ENCODE measurements around the gene GPR35. TPM values are rescaled to one million over a fixed set of nuclear protein-coding genes. Genes with fewer than 3 reads are reported as not detected.

GPR35 gene, protein sequence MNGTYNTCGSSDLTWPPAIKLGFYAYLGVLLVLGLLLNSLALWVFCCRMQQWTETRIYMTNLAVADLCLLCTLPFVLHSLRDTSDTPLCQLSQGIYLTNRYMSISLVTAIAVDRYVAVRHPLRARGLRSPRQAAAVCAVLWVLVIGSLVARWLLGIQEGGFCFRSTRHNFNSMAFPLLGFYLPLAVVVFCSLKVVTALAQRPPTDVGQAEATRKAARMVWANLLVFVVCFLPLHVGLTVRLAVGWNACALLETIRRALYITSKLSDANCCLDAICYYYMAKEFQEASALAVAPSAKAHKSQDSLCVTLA
- total RNA-seq (2021) (0.22 to 0.60 TPM (median 0.46 TPM) in 3 replicates), Bru-seq, nascent RNA (percentile 13 among the genes with signal in this experiment)
- long read RNA-seq, experiment 1 = 0 reads
- long read RNA-seq, experiment 2 = 0 reads
- long read RNA-seq, experiment 3 = 0 reads

DNA sequence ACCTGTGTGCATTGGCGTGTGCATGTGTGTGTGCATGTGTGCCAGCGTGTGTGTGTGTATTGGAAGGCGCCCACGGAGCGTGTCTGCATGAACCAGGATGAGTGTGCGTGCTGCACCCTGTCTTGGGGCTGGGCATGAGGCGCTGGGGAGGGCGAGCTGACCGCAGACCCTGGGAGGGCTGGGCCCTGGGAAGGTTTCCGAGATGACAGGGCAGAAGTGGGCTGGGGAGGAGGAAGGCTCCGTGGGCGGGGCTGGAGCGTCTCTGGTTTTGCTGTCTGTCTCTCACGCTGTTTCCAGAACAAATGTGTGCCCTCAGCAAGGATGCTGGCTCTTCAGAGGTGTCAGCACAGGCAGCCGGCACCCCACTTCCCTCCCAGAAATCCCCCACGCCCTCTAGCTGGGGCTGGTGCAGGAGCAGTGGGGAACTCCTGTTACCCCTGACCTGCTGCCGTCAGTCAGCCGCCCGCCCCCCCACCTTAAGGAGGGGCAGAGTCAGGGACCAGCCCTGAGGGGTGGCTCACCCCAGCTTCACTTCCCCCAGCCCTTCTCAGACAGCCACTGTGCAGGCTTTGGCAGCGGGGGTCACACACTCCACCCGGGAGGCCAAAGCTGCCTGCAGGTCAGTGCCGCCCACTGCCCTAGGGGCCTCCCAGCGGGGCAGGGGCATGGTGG, at the start of gene GPR35:
TSS of gene GPR35 (plus strand) at position 531 of the 672 bp plus-strand sequence. CDS start 4,473 bp downstream, outside the sequence.
- H3K27me3 Mint-ChIP-seq (ENCODE audit: low read depth) = no peaks in the 10 kb centered on the region
- CTCF ChIA-PET = interaction anchor here (1.1 kb wide), 1 partner anchor 21 kb away, joined by 4 read pairs; no protein-coding TSS in a partner anchor
- H3K4me1 Mint-ChIP-seq = no peaks in the 10 kb centered on the region
- DNase-seq (ENCODE audit: low spot score) (peak; percentile 7), ATAC-seq (no peak)
- POLR2A ChIA-PET = interaction anchor here (0.7 kb wide), 1 partner anchor 278 kb away, joined by 3 read pairs; no protein-coding TSS in a partner anchor
- no peaks in the 10 kb centered on the region; the same call in 1 of the 2 replicates for H3K36me3 Mint-ChIP-seq
- H3K9me3 Mint-ChIP-seq = no peaks in the 10 kb centered on the region
- H3K4me3 Mint-ChIP-seq = no peak within 1 kb of the TSS
- TF ChIP-seq EMX1 (CRISPR knock-in tag; IDR thresholded peaks at IDR 0.05) (no peak), CBFB (CRISPR knock-in tag; IDR thresholded peaks at IDR 0.05; ENCODE audit: low read depth) (no peak), FOXP1 (CRISPR knock-in tag; IDR thresholded peaks at IDR 0.05; ENCODE audit: borderline replicate concordance) (0 out of 2 replicates have a peak, but pooled peaks have one; percentile 27)
- TF ChIP-seq, protein P1, sequence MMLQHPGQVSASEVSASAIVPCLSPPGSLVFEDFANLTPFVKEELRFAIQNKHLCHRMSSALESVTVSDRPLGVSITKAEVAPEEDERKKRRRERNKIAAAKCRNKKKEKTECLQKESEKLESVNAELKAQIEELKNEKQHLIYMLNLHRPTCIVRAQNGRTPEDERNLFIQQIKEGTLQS (CRISPR knock-in tag; conservative IDR thresholded peaks at IDR 0.05) = no peak
- H3K27ac Mint-ChIP-seq = no peak within 1 kb of the TSS; the same call in 1 of the 2 replicates

DNA sequence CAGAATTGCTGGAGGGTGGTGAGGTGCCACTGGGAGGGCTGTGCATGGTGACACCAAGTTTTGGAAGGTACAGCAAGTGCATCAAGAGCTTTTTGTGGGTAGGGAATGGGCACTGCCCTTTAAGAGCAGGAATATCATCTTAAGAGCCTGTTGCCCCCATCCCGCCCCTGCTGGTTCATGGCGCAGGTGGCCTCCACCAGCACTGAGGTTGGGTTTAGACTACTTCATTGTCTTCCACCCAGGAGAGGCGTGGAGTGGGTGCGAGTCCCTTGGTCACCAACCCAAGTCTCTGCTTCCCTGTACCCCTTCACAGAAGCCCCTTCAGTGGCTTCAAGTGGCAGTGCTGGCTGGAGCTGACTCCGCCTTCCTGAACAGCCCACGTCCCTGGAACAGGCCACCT, 49.2 kb upstream of the GPR35 start:
- no peak overlapping the region for H3K4me3 Mint-ChIP-seq
- no peak overlapping the region for H3K27ac Mint-ChIP-seq
- no peak for ATAC-seq
- no peaks in the 10 kb centered on the region; the same call in 1 of the 2 replicates for H3K36me3 Mint-ChIP-seq
- no peaks in the 10 kb centered on the region for H3K9me3 Mint-ChIP-seq
- ChIA-PET CTCF (interaction anchor here (1.9 kb wide), 1 partner anchor 10 kb away, joined by 4 read pairs; the partner anchor contains the start of gene CAPN10), POLR2A (no interaction called here)
- no peaks in the 10 kb centered on the region; the same call in 1 of the 2 replicates for H3K27me3 Mint-ChIP-seq (ENCODE audit: low read depth)
- no peak for DNase-seq (ENCODE audit: low spot score)
- peaks cover 7% of the 10 kb centered on the region for H3K4me1 Mint-ChIP-seq
- TF ChIP-seq, protein P2, sequence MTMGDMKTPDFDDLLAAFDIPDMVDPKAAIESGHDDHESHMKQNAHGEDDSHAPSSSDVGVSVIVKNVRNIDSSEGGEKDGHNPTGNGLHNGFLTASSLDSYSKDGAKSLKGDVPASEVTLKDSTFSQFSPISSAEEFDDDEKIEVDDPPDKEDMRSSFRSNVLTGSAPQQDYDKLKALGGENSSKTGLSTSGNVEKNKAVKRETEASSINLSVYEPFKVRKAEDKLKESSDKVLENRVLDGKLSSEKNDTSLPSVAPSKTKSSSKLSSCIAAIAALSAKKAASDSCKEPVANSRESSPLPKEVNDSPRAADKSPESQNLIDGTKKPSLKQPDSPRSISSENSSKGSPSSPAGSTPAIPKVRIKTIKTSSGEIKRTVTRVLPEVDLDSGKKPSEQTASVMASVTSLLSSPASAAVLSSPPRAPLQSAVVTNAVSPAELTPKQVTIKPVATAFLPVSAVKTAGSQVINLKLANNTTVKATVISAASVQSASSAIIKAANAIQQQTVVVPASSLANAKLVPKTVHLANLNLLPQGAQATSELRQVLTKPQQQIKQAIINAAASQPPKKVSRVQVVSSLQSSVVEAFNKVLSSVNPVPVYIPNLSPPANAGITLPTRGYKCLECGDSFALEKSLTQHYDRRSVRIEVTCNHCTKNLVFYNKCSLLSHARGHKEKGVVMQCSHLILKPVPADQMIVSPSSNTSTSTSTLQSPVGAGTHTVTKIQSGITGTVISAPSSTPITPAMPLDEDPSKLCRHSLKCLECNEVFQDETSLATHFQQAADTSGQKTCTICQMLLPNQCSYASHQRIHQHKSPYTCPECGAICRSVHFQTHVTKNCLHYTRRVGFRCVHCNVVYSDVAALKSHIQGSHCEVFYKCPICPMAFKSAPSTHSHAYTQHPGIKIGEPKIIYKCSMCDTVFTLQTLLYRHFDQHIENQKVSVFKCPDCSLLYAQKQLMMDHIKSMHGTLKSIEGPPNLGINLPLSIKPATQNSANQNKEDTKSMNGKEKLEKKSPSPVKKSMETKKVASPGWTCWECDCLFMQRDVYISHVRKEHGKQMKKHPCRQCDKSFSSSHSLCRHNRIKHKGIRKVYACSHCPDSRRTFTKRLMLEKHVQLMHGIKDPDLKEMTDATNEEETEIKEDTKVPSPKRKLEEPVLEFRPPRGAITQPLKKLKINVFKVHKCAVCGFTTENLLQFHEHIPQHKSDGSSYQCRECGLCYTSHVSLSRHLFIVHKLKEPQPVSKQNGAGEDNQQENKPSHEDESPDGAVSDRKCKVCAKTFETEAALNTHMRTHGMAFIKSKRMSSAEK (CRISPR knock-in tag; IDR thresholded peaks at IDR 0.05; ENCODE audit: borderline replicate concordance) = no peak
- TF ChIP-seq ELF4 (CRISPR knock-in tag; IDR thresholded peaks at IDR 0.05; ENCODE audit: low read depth) (no peak), GTF2I (CRISPR knock-in tag; conservative IDR thresholded peaks at IDR 0.05) (no peak), EMX1 (CRISPR knock-in tag; IDR thresholded peaks at IDR 0.05) (no peak), KAT7 (CRISPR knock-in tag; IDR thresholded peaks at IDR 0.05; ENCODE audit: borderline replicate concordance) (no peak), TEAD1 (CRISPR knock-in tag; IDR thresholded peaks at IDR 0.05) (no peak)
- TF ChIP-seq, protein P3, sequence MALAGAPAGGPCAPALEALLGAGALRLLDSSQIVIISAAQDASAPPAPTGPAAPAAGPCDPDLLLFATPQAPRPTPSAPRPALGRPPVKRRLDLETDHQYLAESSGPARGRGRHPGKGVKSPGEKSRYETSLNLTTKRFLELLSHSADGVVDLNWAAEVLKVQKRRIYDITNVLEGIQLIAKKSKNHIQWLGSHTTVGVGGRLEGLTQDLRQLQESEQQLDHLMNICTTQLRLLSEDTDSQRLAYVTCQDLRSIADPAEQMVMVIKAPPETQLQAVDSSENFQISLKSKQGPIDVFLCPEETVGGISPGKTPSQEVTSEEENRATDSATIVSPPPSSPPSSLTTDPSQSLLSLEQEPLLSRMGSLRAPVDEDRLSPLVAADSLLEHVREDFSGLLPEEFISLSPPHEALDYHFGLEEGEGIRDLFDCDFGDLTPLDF (CRISPR knock-in tag; IDR thresholded peaks at IDR 0.05) = no peak
- TF ChIP-seq, protein P4, sequence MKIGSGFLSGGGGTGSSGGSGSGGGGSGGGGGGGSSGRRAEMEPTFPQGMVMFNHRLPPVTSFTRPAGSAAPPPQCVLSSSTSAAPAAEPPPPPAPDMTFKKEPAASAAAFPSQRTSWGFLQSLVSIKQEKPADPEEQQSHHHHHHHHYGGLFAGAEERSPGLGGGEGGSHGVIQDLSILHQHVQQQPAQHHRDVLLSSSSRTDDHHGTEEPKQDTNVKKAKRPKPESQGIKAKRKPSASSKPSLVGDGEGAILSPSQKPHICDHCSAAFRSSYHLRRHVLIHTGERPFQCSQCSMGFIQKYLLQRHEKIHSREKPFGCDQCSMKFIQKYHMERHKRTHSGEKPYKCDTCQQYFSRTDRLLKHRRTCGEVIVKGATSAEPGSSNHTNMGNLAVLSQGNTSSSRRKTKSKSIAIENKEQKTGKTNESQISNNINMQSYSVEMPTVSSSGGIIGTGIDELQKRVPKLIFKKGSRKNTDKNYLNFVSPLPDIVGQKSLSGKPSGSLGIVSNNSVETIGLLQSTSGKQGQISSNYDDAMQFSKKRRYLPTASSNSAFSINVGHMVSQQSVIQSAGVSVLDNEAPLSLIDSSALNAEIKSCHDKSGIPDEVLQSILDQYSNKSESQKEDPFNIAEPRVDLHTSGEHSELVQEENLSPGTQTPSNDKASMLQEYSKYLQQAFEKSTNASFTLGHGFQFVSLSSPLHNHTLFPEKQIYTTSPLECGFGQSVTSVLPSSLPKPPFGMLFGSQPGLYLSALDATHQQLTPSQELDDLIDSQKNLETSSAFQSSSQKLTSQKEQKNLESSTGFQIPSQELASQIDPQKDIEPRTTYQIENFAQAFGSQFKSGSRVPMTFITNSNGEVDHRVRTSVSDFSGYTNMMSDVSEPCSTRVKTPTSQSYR (CRISPR knock-in tag; IDR thresholded peaks at IDR 0.05) = no peak
